Measurements from ENCODE around the gene RHOB. TPM values are rescaled to one million over a fixed set of nuclear protein-coding genes. Genes with fewer than 3 reads are reported as not detected.

The RHOB gene
- total RNA-seq, 1 donor from 2014 or later, result 160 TPM

GRCh38 chr2:20476950-20477349 is 30.1 kb downstream of the RHOB start:
- Mint-ChIP-seq H3K36me3 (ENCODE audit: unreplicated experiment) (no peaks in the 10 kb centered on the region), H3K27ac (ENCODE audit: unreplicated experiment) (no peak overlapping the region), H3K4me1 (ENCODE audit: unreplicated experiment) (peaks cover 14% of the 10 kb centered on the region), H3K9me3 (ENCODE audit: unreplicated experiment) (no peaks in the 10 kb centered on the region), H3K4me3 (ENCODE audit: unreplicated experiment) (no peak overlapping the region), H3K27me3 (ENCODE audit: unreplicated experiment) (no peaks in the 10 kb centered on the region)
- DNase-seq (ENCODE audit: extremely low spot score, unreplicated experiment), result no peak
- TF ChIP-seq CTCF (IDR thresholded peaks at IDR 0.05), result no peak

- no peaks in the 10 kb centered on the region for H3K36me3 Mint-ChIP-seq (ENCODE audit: unreplicated experiment)
- DNase-seq (ENCODE audit: extremely low spot score, unreplicated experiment), result no peak
- H3K27me3 Mint-ChIP-seq (ENCODE audit: unreplicated experiment), result no peaks in the 10 kb centered on the region
- TF ChIP-seq CTCF (IDR thresholded peaks at IDR 0.05), result no peak
- H3K27ac Mint-ChIP-seq (ENCODE audit: unreplicated experiment), result no peak overlapping the region
- peaks cover 20% of the 10 kb centered on the region for H3K4me1 Mint-ChIP-seq (ENCODE audit: unreplicated experiment)
- no peaks in the 10 kb centered on the region for H3K9me3 Mint-ChIP-seq (ENCODE audit: unreplicated experiment)
- H3K4me3 Mint-ChIP-seq (ENCODE audit: unreplicated experiment), result no peak overlapping the region
Measured at GRCh38 chr2:20478961-20479360, 32.1 kb downstream of the RHOB start.

GRCh38 chr2:20479835-20480234 is 33.0 kb downstream of the RHOB start:
- Mint-ChIP-seq H3K4me3 (ENCODE audit: unreplicated experiment) (no peak overlapping the region), H3K4me1 (ENCODE audit: unreplicated experiment) (peaks cover 13% of the 10 kb centered on the region), H3K27me3 (ENCODE audit: unreplicated experiment) (no peaks in the 10 kb centered on the region), H3K27ac (ENCODE audit: unreplicated experiment) (no peak overlapping the region), H3K9me3 (ENCODE audit: unreplicated experiment) (no peaks in the 10 kb centered on the region), H3K36me3 (ENCODE audit: unreplicated experiment) (no peaks in the 10 kb centered on the region)
- no peak for TF ChIP-seq CTCF (IDR thresholded peaks at IDR 0.05)
- no peak for DNase-seq (ENCODE audit: extremely low spot score, unreplicated experiment)

GRCh38 chr2:20480913-20481312 is 34.0 kb downstream of the RHOB start:
- no peak overlapping the region for H3K27ac Mint-ChIP-seq (ENCODE audit: unreplicated experiment)
- no peak for DNase-seq (ENCODE audit: extremely low spot score, unreplicated experiment)
- peaks cover 10% of the 10 kb centered on the region for H3K4me1 Mint-ChIP-seq (ENCODE audit: unreplicated experiment)
- H3K9me3 Mint-ChIP-seq (ENCODE audit: unreplicated experiment), result no peaks in the 10 kb centered on the region
- H3K4me3 Mint-ChIP-seq (ENCODE audit: unreplicated experiment), result no peak overlapping the region
- no peak for TF ChIP-seq CTCF (IDR thresholded peaks at IDR 0.05)
- no peaks in the 10 kb centered on the region for H3K36me3 Mint-ChIP-seq (ENCODE audit: unreplicated experiment)
- H3K27me3 Mint-ChIP-seq (ENCODE audit: unreplicated experiment), result no peaks in the 10 kb centered on the region

- Mint-ChIP-seq H3K4me3 (ENCODE audit: unreplicated experiment) (no peak overlapping the region), H3K27me3 (ENCODE audit: unreplicated experiment) (no peaks in the 10 kb centered on the region), H3K4me1 (ENCODE audit: unreplicated experiment) (peaks cover 10% of the 10 kb centered on the region), H3K36me3 (ENCODE audit: unreplicated experiment) (no peaks in the 10 kb centered on the region), H3K9me3 (ENCODE audit: unreplicated experiment) (no peaks in the 10 kb centered on the region), H3K27ac (ENCODE audit: unreplicated experiment) (no peak overlapping the region)
- DNase-seq (ENCODE audit: extremely low spot score, unreplicated experiment), result no peak
- TF ChIP-seq CTCF (IDR thresholded peaks at IDR 0.05), result no peak
Measured at GRCh38 chr2:20481798-20482405, 35.0 kb downstream of the RHOB start.
